NCI-H2227 (cell line): ENCODE measurements around the gene PCDH9.
"Not testable (repeated sequence)": the region's sequence is repeated elsewhere in the genome, so short reads cannot be mapped to it uniquely, and the experiment has no call there.

Experiments used
- DNase-seq: peaks from one replicate; lab custom pipeline; 2025; ENCODE audit not compliant: unreplicated experiment; lab: John Stamatoyannopoulos, UW

PCDH9 gene

DNA sequence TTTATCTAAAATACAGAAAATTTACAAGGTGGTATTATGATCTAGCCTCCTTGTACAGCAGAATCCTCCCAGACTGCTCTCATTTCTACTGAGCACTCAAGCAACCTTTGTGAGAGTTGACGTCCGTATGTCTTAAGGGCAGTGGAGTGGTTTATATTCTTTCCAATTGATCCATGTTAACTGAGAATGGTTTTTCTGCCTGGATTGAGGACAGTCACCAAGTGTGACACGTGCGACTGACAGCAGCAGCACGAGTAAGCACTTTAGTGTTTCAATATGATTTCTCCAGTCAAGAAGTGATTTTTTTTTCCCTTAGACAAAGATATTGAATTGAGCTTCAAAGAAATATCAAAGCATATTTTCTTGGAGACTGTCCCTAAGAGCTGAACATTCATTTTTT lies 901.7 kb downstream of the PCDH9 start:
- no peak for DNase-seq

DNA sequence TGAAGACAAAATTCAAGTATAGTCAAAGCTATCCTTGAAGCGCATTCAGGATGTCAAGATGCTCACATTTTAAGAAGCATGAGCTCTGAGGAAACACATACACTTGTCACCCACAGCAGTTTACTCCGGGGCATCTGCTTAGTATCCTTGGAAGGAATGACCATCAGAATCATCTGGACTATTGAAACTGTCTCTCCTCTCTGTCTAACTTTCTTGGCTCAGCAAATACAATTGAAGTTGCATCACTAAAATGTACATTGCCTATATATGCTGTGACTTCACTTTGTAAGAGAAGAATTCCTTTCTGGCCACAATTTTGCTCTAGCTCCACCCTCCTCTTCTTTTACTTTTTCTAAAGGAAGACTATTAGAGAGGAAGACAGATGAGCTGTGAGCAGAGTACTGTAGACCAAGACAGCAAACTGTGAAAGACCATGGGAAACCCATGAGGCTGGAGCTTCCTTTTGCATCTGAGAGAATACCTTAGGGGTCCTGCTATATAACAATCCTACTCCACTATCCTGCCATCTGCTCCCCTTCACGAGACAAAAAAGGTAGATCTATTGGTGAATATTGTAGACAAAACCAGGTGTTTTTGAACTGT lies 906.3 kb downstream of the PCDH9 start:
- DNase-seq: no peak

GRCh38 chr13:66322936-66323335 lies 907.2 kb downstream of the PCDH9 start:
- no peak for DNase-seq

GRCh38 chr13:66322193-66322740 lies 907.9 kb downstream of the PCDH9 start:
- no peak for DNase-seq

DNA sequence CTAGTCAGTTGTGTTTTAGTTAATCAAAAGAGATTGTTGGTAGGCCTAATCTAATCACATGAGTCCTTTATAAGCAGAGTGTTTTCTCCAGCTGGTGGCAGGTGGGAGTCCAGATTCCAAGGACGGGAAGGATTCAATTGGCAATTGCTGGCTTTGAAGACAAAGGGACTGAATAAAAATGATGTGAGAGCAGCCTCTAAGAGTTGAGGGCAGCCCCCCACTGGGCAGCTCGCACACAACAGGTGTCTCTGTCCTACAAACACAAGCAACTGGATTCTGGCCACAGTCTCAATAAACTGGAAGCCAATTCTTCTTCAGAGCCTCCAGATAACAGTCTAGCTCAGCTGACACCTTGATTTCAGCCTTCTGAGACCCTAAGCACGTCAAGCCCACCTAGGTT lies 915.2 kb downstream of the PCDH9 start:
- DNase-seq: no peak

- no peak for DNase-seq
These were observed 916.7 kb downstream of the PCDH9 start for GRCh38 chr13:66313413-66313812.

GRCh38 chr13:66312312-66313087 lies 917.6 kb downstream of the PCDH9 start:
- no peak for DNase-seq

DNA sequence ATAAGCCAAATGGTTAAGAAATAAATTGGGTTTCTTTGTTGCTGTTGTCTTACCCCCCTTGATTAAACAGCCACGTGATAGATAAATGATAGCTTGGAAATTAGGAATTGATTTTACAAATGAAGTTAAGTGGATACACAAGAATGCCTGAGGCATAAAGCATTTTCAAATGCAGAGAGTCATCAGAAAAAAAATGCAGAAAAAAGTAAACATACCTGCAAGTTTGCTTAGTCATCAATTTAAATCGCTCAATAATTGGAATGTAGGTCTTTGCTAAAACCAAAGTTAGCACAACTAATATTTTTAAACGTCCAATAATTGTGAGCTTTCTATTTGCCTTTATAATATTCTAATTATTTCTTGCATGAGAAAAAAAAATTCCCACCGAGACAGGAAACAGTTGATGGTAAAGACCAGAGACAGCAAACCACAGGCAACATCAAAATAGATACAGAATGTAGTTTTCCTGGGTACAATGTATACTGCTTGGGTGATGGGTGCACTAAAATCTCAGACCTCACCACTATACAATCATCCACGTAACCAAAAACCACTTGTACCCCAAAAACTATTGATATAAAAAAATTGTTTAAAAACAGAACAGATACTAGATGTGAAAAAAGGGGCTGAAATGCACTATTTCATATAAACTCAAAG lies 924.0 kb downstream of the PCDH9 start:
- DNase-seq: no peak

DNA sequence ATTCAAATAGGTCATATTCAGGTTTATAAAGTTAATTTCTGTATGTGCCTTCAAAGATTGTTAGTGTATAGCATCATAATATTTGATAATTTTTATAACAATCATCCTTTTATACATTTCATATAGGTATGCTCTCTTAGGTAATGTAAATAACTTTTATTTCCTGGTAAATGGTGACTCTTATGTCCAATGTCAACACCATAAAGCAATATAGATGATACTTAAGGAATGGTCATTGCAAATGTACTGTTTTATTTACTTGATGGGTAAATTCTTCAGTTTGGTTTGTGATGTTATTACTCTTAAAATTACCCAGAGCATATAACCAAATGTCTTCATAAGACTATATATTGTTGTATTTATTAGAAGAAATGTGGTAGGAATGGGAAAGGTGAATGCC lies 928.7 kb downstream of the PCDH9 start:
- DNase-seq: no peak

- no peak for DNase-seq
These were observed 929.1 kb downstream of the PCDH9 start for GRCh38 chr13:66301006-66301405.

DNA sequence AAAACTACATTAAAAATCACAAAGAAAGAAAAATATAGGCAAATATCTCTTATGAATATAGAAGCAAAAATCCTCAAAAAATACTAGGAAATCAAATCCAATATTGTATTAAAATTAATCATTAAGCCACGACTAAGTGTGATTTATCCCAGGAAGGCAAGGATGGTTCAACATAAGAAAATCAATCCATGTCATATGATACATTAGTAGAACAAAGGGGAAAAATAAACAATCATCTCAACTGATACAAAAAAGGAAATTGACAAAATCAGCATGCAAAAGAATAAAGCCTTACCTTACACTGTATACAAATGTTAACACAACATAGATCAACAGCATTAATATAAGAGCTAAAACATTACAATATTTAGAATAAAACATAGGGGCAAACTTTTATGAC lies 933.3 kb downstream of the PCDH9 start:
- DNase-seq: no peak

DNA sequence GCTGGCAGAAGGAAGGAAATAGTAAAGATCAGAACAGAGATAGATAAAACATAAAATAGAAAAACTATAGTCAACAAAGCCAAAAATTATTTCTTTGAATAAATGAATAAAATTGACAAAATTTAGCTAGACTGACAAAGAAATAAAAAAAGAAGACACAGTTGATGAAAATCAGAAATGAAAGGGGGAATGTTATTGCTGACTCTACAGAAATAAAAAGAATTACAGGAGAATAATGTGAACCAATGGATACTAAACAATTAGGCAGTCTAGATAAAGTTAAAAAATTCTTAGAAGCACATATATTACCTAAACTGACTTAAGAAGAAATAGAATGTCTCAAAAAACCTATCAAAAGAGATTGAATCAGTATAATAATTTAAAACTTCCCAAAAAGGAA lies 933.8 kb downstream of the PCDH9 start:
- no peak for DNase-seq

GRCh38 chr13:66286806-66287205 lies 943.3 kb downstream of the PCDH9 start:
- DNase-seq: not testable (repeated sequence)

GRCh38 chr13:66275416-66275815 lies 954.7 kb downstream of the PCDH9 start:
- no peak for DNase-seq

- no peak for DNase-seq
These were observed 957.1 kb downstream of the PCDH9 start for GRCh38 chr13:66273011-66273410.

DNA sequence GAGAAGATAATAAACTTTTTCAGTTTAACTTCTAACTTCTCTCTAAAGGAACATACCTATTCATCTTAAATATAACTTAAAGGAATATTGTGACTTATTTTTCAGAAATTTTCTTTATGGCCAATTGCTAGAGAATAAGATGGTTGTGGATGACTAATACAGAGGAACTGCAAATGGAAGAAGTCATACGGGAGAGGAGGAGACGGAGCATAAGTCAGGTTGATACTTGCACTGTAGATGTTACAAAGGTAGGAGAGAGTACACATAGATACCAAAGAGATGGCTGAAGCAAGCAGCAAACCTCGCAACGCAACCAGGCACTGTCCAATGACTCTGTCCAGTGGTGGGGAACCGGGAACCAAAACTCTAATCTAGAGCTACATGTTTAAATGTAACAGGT lies 963.4 kb downstream of the PCDH9 start:
- no peak for DNase-seq

- no peak for DNase-seq
These were observed 963.8 kb downstream of the PCDH9 start for GRCh38 chr13:66266348-66266747.

DNA sequence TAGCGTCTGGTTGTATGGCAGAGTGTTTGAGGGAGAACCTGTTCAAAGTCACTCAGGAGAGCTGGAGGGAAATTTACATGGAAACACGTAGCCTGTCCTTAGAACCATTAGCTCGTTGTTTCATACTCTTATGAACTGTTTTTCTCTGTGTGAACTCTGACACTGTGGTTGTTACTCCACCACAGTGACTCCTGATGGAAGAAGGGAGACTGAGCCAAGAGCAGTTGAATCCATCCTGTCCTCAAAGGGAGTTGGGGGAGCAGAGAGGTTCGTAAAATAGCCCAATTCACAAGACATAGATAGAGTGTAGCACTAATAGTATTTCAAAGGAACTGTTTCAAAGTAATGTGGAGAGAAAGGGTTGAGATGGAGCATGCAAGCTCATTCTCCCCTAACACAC lies 964.8 kb downstream of the PCDH9 start:
- no peak for DNase-seq

DNA sequence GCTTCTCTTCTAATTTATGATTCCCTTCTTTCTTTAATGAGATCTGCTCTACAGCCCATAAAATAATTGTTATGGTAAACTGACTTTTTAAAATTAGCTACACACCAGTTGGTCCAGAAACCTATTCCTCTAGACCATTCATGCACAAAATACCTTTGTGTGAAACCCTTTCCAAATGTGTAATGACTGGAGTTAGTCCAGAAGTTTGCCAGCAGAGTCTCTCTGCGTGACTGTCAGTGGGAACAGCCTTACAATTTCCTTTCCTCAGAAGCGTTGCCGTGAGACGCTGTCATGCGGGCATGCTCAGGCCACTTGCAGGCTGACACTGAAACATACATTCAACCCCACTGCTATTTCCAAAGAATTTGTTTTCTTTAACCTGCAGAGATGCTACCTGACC lies 965.2 kb downstream of the PCDH9 start:
- DNase-seq: no peak

DNA sequence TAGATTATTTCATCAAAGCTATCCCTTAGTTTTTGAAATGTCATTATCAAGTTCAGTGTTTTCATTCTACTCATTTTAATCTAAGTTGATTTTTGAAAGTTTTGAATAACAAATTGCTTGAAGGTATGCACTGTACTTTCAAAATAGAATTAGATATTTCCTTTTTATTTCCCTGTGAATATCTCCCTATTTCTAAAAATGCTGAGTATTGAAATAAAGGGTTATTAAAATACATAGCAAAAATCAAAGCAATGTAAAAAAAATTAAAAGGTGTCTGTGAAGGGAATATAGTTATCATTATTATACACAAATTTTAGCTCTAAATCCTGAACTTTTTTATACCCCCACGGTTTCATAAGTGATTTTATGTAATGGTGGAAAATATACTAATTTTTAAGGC lies 967.8 kb downstream of the PCDH9 start:
- DNase-seq: no peak

DNA sequence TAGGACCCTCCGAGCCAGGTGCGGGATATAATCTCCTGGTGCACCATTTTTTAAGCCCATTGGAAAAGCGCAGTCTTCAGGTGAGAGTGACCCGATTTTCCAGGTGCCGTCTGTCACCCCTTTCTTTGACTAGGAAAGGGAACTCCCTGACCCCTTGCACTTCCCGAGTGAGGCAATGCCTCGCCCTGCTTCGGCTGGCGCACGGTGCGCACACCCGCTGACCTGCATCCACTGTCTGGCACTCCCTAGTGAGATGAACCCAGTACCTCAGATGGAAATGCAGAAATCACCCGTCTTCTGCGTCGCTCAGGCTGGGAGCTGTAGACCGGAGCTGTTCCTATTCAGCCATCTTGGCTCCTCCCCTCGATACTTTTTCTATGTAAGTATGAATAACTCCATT lies 970.7 kb downstream of the PCDH9 start:
- DNase-seq: not testable (repeated sequence)
